Fibroblast of skin of back (primary cell): ENCODE measurements around the gene GPD2.
"Not testable (repeated sequence)": the region's sequence is repeated elsewhere in the genome, so short reads cannot be mapped to it uniquely, and the experiment has no call there.

Experiments
- DNase-seq: peaks from one replicate; pipeline ENCODE4 v3.0.0-alpha.2; 2013

Gene GPD2

DNA sequence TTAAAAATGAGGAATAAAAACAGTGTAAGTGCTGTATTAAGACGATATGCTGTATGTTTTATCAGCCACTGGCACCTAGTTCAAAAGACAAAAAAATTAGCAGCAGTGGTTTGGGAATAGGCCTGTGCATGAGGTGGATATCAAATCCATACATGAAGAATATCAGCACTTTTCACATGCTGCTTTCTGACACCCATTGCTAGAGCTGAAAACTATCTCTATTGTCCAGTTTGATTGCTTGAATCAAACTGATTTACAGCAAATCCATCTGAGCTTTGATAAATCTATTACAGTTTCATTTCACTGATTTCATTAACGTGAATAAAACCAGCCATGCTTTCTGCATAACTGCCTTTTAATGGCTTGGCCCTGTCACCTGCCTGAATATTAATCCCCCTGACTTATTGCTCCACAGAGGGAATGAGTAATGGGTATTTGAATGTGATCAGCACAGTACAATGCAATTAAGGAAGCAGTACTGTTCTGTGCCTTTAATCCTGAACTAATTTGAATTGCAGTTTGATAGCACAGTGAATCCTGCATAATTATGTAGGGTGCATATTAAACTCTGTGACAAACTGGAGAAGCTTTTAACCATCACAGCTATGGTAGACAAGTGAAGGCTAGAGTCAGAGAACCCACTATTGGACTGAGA, 154.0 kb downstream of the GPD2 start:
- no peak for DNase-seq

DNA sequence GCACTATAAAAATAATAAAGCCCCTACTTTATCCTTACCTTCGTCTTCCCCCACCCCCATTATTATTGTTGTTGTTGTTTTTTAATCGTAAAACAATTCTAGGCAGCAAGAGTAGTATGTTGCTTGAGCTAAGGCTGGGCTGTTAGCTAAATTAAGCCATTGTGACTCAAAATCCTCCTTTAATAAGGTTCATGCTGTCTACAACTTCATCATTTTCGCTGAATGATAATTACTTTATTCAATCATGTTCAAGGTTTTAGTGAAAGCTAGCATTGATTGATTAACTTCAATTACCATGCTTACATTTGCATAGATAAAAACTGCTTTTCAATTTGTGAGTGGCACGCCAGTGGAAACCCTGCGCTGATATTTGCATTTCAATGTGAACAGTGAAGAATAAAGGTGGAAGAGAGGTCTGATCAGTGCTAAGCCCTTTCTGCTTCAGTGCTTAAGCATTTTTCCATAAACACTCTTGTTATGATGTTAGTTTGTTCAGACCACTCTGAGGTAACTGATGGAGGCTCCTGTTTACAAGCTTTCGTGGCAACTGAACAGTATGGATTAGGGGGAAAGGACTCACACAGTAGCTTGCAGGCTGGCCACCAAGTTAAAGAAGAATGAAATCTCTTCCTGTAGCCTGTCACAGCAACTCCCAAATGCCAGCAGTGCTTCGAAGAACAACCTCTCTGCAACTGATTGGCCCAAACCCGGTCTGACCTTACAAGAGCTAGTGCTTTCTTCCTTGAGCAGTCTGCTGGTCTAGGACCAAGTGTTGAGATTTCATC, 156.8 kb downstream of the GPD2 start:
- DNase-seq = no peak

DNA sequence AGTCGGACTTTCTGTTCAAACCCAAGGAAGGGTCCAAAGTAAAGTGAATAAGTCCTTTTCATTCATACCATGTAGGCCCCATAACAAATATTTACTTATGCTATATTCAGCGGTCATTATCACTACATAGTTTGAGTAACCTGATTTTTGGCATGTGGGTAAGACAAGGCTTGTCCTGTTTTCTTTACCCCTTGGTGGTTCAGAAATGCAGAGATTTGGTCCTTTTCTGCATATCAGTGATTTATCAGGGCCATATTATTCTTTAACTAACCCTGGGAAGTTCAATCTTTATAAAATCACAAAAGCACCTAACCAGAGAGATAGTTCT, 157.4 kb downstream of the GPD2 start:
- no peak for DNase-seq

DNA sequence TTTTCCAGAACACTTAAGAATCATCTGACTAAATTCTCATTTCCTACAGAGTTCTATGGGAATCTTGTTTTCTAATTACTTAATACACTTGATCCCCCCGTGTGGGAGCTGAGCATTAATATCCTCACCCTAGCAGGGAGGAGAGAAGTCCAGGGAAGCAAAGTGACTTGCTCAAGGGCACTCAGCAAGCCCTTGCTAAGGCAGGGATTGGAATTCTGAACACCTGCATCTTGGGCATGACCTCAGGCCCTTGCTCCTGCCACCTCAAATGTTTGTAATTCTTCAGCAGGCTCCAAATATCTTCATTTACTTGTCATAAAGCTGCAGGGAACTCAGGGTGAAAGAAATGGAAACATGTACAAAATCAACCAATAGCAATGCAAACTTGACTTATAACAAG, 162.4 kb downstream of the GPD2 start:
- no peak for DNase-seq

DNA sequence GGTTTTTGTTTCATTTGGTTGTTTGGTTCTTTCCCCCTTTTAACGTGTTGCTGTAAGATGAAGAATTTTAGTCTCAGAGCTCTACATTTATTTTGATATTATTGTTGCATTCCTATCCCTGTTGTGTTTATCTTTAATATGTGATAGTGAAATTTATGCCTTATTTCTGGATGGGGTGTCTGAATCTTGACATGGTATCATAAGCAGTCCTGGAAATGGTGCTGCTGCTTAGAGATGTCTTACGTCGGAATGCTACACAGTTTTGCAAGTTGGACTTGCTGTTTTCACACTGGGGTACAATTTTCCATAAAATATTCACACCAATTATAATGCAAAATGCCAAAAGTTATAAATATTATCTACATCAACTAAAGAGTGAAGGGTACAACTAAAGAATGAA, 164.0 kb downstream of the GPD2 start:
- no peak for DNase-seq

DNA sequence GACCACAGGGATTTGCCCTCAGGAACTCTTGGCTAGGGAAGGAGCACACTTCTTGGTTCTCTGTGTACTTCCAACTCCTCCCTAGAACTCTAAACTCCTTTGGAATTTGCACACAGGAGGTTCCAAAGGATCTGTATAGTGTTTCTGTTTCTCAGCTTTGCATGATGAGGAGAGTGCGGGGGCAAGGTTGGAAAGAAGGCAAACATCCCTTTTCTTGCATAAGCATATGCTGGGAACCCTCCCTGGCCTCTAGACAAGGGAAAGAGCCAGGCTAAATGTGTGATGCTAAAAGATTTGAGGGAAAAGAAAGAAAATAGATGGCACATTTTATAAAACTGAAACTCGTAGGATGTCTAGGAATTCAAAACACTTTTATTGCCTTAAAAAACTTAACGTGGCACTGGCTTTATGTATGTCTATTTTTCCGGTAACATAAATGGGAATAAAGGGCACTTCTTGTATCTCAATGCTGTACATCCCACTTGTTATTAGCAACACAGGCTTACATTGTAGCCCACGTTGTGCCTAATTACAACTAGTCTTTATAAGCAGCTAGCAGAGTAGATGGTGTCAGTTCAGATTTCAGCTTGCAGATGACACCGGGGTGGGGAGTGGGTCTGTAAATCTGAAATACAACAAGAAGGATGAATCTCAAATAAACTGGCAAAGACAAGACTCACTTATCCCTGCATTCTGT, 165.8 kb downstream of the GPD2 start:
- DNase-seq = no peak

DNA sequence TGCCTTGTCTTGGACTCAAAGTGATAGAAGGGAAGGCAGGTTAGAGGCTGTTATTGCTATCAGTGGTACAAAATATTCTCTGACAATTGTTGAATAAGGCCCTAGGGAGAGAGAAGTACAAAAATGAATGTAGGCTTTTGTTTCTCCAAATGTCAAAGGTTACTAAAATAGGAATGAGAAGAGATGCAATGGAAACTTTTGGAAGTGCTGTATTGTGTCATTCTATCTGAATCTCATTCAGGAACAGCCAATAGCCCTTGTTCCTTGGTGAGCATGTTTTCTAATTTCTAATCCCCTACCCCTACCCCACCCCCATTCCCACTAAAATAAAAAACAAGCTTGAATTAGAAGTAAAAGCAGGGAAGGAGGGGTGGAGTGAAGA, 166.4 kb downstream of the GPD2 start:
- DNase-seq = no peak

DNA sequence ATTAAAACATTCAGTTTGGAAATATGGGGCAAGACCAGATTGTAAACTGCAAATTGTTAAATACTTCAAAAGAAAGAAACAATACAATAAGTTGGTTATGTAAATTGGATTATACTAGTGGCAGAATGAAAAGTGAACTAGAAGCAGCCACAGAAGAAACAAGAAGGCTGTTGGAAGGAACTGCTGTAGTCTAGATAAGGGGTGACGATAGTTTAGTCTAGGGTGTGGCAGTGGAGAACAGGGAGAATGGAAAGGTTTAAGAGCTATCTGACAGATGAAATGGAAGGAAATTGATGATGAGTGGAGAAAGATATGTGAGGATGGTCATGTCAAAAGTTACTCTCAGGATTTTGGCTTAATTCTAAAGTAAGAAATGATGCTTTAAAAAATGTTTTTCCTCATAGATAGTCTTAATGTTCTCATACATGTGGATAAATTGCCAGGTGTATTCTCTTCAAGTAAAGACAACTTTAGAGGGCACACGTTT, 179.7 kb downstream of the GPD2 start:
- no peak for DNase-seq

DNA sequence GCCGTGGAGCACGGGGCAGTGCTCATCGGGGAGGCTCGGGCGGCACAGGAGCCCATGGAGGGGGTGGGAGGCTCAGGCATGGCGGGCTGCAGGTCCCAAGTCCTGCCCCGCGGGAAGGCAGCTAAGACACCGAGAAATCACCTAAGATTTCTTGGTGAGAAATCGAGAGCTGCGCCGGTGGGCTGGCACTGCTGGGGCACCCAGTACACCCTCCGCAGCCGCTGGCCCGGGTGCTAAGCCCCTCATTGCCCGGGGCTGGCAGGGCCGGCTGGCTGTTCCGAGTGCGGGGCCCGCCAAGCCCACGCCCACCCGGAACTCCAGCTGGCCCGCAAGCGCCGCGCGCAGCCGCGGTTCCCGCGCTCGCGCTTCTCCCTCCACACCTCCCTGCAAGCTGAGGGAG, 181.9 kb downstream of the GPD2 start:
- not testable (repeated sequence) for DNase-seq

DNA sequence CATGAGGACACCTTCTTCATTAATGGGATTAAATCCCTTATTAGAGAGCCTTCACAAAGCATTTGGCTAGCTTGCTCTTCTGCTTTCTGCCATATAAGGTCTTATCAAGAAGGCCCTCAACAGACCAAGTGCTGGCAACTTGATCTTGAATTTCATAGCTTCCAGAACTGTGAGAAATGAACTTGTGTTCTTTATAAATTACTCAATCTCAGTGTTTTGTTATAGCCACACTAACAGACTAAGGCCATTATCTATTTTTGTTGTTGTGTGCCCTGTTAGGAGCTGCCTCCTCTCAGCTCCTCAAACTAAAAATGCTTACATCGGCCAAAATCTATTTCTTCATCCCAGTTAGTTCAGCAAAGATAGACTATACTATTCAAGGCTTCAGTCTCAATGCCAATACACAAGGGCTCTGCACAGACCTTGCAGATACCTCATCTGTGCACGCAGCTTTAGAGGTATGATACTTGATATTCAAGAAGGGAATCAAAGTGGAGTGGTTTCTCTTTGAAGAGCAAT, 182.9 kb downstream of the GPD2 start:
- DNase-seq = no peak

DNA sequence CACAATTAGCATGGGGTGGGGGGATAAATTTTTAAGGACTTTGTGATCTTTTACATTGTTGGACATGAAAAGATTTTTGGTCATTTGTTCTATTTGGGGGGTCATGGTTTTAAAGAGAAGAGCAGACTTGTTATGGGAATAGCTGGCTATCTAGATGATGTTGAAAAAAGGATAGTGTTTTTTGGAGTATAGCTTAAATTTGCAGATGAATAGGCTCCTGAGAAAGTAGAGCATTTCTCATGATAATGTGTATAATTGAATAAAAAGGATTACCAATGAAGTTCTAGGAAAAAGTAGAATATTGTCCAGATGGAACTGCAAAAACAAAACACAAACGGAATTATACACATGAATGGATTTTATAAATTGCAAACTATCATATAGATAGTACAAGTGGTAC, 186.3 kb downstream of the GPD2 start:
- no peak for DNase-seq

DNA sequence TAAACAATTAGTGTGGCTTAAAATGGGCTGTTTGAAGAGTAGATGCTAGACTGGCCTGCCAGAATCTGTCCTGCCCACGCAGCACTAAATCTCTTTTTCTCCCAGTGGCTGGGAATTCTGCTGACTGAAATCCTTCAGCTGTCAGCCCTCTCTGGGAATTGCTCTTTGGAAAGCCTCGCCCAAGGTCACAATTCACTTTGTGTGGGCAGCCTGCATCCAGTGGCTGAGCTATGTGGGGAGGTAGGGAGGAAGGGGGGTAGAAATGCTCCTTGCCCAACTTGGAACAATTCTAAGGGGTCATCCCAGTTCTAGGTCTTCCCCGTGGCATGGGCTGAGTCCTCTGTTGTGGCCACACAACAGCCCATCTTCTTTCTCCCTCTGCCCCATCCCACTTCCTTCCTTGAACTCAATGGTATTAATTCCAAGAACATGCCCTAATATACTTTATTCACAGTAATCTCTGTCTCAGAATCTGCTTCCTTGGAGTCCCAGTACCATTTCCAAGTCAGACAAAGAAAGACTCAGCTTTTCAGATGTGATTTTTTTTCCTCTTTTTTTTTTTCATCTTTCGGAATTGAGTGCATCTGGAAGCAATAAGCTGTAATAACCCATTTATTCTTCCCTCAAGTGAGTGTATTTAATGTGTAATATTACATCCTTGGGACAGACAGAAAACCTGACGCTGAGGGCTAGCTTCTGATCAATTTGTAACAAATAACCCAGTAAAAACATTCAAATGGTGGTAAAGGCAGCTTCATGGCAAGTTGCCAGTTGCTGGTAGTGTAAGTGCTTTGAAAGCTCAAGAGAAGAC, 189.4 kb downstream of the GPD2 start:
- no peak for DNase-seq

DNA sequence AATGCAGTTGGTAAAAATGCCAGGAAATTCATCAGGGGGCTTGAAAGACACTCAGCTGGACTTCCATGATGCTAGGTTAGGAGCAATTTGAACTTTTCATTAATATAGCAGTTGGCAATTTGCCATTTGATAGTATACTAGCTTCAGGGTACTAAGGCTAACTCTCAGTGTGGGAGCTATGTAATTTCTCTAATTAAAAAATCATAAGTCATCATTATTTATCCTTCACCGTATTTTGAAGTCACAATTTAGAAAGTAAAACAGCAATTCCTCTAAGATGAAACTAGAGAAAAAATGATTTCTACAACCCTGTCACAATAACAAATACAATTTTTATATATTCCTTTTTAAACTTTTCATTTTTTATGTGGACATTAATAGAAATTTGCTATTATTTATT, 190.8 kb downstream of the GPD2 start:
- DNase-seq = no peak

DNA sequence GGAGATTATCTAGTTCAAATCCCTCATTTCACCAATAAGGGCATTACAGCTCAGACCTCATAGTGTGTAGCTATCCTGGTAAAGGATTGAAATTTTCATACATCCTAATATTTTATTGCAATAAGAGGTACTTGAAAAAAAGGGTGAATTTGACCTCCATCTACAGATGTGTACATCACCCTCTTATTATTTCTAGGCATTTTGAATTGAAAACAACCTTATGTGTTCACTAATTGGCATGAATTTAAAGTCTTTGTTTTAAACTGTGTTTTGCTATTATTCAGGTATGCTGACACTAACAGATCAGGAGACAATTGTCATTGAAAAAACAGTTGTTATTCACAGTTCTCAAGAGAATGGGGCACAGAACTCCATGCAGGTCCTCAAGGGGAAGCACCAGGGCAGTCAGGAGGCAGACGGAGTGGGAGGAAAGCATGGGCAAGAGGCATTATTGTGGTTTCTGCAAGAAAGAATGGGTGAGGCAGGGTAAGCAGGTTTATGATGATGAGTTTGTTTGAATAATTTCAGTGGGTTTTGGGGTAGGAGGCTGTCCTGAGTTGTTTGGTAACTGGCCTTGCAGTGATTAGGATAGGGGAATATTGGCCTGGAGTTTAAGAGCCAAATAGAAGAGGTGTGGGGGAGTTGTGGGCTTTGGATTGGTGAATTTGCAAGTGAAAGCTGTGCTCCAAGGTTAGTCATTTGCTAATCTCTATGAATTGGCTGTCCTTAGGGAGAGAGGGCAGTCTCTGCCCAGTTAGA, 194.6 kb downstream of the GPD2 start:
- no peak for DNase-seq

DNA sequence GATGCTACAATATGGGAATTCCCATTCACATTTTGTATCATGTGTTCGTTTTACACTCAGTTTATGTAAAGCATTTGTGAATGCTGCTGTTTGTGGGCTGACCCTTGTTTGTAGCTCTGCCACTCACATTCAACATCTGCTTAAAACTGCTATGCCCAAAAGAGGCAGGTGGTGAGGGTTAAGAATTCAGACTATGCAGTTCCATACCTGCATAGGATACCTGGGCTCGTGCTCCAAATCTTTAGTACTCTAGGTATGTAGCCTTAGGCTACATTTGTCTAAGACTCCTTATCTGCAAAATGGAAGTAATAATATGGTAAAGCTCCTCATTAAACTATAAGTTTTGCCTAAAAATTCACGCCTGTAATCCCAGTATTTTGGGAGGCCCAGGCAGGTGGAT, 199.5 kb downstream of the GPD2 start:
- DNase-seq = no peak
